Measurements from ENCODE around the gene KCNH2. TPM values are rescaled to one million over a fixed set of nuclear protein-coding genes. Genes with fewer than 3 reads are reported as not detected.

KCNH2 gene
- total RNA-seq, 1 experiment from 2014 or later, result 16.2 TPM

DNA sequence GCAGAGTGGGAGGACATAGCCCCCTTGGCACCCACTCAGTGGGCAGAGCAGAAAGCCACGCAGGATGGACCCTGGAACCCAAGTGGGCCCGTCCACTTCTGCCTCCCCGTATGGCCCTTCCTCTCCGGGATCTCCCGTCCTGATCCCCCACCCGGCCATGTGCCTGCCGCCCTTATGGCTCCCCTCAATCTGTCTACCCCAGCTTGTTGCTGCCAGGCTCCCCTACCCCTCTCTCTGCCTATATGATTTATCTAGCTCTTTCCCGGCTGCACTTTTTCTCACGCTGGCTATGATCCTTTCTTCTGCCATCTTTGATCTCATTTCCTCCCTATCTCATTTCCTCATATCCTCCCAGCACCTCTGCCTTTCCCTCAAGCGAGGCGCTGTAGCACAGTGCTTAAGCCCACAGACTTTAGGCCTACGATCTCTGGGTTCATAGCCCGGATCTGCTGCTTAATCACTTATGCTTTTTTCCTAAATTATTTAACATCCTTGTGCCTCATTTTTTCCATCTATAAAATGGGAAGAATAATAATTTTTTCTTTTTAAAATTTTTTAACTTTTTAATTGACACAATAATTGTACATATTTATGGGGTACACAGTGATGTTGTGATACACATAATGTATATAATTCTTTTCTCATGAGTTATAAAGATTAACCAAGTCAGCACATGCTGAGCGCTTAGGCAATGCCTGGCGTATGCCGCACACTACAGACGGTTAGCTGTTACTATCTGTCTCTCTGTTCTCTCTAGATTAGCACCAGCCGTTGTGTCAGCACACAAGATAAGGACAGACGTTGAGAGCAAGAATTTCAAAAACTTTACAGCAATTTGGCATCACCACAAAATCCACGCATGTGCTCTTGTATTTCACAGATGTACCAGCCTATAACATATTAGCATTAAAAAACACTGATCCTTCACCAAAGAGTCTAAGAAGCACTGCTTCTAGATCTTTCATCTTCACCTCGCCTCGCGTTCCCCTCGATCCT lies 18.1 kb downstream of the KCNH2 start:
- no peaks in the 10 kb centered on the region for H3K27me3 Mint-ChIP-seq (ENCODE audit: low read depth)
- no peaks in the 10 kb centered on the region for H3K36me3 Mint-ChIP-seq
- POLR2A ChIA-PET, result no interaction called here
- no peak for ATAC-seq
- no peak for DNase-seq (ENCODE audit: low spot score)
- H3K4me3 Mint-ChIP-seq, result no peak overlapping the region
- CTCF ChIA-PET, result interaction anchor here (0.7 to 6.2 kb wide), 9 partner anchors 10 to 62 kb away, joined by 3 to 118 read pairs (median 4); no protein-coding TSS in a partner anchor
- no peak for TF ChIP-seq CREB1 (CRISPR knock-in tag; IDR thresholded peaks at IDR 0.05)
- no peak for TF ChIP-seq ZNF121 (CRISPR knock-in tag; IDR thresholded peaks at IDR 0.05)
- TF ChIP-seq RORB (CRISPR knock-in tag; IDR thresholded peaks at IDR 0.05), result no peak
- TF ChIP-seq ETV6 (CRISPR knock-in tag; IDR thresholded peaks at IDR 0.05), result no peak
- TF ChIP-seq, protein P1, sequence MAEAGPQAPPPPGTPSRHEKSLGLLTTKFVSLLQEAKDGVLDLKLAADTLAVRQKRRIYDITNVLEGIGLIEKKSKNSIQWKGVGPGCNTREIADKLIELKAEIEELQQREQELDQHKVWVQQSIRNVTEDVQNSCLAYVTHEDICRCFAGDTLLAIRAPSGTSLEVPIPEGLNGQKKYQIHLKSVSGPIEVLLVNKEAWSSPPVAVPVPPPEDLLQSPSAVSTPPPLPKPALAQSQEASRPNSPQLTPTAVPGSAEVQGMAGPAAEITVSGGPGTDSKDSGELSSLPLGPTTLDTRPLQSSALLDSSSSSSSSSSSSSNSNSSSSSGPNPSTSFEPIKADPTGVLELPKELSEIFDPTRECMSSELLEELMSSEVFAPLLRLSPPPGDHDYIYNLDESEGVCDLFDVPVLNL (CRISPR knock-in tag; IDR thresholded peaks at IDR 0.05; ENCODE audit: borderline replicate concordance, low read depth), result no peak
- TF ChIP-seq, protein P2, sequence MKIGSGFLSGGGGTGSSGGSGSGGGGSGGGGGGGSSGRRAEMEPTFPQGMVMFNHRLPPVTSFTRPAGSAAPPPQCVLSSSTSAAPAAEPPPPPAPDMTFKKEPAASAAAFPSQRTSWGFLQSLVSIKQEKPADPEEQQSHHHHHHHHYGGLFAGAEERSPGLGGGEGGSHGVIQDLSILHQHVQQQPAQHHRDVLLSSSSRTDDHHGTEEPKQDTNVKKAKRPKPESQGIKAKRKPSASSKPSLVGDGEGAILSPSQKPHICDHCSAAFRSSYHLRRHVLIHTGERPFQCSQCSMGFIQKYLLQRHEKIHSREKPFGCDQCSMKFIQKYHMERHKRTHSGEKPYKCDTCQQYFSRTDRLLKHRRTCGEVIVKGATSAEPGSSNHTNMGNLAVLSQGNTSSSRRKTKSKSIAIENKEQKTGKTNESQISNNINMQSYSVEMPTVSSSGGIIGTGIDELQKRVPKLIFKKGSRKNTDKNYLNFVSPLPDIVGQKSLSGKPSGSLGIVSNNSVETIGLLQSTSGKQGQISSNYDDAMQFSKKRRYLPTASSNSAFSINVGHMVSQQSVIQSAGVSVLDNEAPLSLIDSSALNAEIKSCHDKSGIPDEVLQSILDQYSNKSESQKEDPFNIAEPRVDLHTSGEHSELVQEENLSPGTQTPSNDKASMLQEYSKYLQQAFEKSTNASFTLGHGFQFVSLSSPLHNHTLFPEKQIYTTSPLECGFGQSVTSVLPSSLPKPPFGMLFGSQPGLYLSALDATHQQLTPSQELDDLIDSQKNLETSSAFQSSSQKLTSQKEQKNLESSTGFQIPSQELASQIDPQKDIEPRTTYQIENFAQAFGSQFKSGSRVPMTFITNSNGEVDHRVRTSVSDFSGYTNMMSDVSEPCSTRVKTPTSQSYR (CRISPR knock-in tag; IDR thresholded peaks at IDR 0.05), result no peak
- TF ChIP-seq, protein P3, sequence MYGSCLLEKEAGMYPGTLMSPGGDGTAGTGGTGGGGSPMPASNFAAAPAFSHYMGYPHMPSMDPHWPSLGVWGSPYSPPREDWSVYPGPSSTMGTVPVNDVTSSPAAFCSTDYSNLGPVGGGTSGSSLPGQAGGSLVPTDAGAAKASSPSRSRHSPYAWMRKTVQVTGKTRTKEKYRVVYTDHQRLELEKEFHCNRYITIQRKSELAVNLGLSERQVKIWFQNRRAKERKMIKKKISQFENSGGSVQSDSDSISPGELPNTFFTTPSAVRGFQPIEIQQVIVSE (CRISPR knock-in tag; IDR thresholded peaks at IDR 0.05; ENCODE audit: borderline replicate concordance), result no peak
- TF ChIP-seq, protein P4, sequence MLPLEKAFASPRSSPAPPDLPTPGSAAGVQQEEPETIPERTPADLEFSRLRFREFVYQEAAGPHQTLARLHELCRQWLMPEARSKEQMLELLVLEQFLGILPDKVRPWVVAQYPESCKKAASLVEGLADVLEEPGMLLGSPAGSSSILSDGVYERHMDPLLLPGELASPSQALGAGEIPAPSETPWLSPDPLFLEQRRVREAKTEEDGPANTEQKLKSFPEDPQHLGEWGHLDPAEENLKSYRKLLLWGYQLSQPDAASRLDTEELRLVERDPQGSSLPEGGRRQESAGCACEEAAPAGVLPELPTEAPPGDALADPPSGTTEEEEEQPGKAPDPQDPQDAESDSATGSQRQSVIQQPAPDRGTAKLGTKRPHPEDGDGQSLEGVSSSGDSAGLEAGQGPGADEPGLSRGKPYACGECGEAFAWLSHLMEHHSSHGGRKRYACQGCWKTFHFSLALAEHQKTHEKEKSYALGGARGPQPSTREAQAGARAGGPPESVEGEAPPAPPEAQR (CRISPR knock-in tag; IDR thresholded peaks at IDR 0.05), result no peak
- H3K27ac Mint-ChIP-seq, result no peak overlapping the region
- peaks cover 20% of the 10 kb centered on the region for H3K4me1 Mint-ChIP-seq
- no peaks in the 10 kb centered on the region for H3K9me3 Mint-ChIP-seq

DNA sequence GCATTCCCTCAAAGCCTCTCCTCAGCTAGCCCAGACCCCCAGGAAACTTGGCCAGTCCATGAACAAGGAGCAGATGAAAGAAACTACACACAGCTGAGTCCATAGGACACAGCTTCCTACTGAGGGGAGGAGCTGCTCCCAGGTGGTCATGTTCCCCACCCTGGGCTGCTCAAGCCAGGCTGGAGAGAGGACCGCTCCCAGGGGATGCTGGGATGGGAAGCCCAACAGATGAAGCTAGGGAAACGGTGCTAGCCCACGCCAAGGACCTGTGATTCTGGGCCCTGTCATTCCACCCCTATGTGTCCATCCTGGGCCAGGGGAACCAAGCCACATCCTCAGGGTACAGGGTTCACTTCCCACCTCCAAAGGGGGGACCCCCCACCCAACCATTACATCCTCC lies 19.0 kb downstream of the KCNH2 start:
- Mint-ChIP-seq H3K4me1 (peaks cover 15% of the 10 kb centered on the region), H3K27me3 (ENCODE audit: low read depth) (no peaks in the 10 kb centered on the region), H3K9me3 (no peaks in the 10 kb centered on the region), H3K4me3 (no peak overlapping the region), H3K36me3 (no peaks in the 10 kb centered on the region), H3K27ac (no peak overlapping the region)
- POLR2A ChIA-PET, result no interaction called here
- CTCF ChIA-PET, result interaction anchor here (1.1 to 1.4 kb wide), 4 partner anchors 10 to 50 kb away, joined by 3 to 4 read pairs (median 3); no protein-coding TSS in a partner anchor
- no peak for TF ChIP-seq ZNF121 (CRISPR knock-in tag; IDR thresholded peaks at IDR 0.05)
- TF ChIP-seq, protein P5, sequence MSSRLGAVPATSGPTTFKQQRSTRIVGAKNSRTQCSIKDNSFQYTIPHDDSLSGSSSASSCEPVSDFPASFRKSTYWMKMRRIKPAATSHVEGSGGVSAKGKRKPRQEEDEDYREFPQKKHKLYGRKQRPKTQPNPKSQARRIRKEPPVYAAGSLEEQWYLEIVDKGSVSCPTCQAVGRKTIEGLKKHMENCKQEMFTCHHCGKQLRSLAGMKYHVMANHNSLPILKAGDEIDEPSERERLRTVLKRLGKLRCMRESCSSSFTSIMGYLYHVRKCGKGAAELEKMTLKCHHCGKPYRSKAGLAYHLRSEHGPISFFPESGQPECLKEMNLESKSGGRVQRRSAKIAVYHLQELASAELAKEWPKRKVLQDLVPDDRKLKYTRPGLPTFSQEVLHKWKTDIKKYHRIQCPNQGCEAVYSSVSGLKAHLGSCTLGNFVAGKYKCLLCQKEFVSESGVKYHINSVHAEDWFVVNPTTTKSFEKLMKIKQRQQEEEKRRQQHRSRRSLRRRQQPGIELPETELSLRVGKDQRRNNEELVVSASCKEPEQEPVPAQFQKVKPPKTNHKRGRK (CRISPR knock-in tag; IDR thresholded peaks at IDR 0.05; ENCODE audit: borderline replicate concordance), result no peak
- no peak for TF ChIP-seq JUN (CRISPR knock-in tag; IDR thresholded peaks at IDR 0.05)
- no peak for TF ChIP-seq SMAD3 (CRISPR knock-in tag; IDR thresholded peaks at IDR 0.05; ENCODE audit: borderline replicate concordance)
- TF ChIP-seq, protein P6, sequence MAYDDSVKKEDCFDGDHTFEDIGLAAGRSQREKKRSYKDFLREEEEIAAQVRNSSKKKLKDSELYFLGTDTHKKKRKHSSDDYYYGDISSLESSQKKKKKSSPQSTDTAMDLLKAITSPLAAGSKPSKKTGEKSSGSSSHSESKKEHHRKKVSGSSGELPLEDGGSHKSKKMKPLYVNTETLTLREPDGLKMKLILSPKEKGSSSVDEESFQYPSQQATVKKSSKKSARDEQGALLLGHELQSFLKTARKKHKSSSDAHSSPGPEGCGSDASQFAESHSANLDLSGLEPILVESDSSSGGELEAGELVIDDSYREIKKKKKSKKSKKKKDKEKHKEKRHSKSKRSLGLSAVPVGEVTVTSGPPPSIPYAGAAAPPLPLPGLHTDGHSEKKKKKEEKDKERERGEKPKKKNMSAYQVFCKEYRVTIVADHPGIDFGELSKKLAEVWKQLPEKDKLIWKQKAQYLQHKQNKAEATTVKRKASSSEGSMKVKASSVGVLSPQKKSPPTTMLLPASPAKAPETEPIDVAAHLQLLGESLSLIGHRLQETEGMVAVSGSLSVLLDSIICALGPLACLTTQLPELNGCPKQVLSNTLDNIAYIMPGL (CRISPR knock-in tag; IDR thresholded peaks at IDR 0.05), result no peak
- TF ChIP-seq, protein P7, sequence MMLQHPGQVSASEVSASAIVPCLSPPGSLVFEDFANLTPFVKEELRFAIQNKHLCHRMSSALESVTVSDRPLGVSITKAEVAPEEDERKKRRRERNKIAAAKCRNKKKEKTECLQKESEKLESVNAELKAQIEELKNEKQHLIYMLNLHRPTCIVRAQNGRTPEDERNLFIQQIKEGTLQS (CRISPR knock-in tag; conservative IDR thresholded peaks at IDR 0.05), result no peak
- TF ChIP-seq, protein P8, sequence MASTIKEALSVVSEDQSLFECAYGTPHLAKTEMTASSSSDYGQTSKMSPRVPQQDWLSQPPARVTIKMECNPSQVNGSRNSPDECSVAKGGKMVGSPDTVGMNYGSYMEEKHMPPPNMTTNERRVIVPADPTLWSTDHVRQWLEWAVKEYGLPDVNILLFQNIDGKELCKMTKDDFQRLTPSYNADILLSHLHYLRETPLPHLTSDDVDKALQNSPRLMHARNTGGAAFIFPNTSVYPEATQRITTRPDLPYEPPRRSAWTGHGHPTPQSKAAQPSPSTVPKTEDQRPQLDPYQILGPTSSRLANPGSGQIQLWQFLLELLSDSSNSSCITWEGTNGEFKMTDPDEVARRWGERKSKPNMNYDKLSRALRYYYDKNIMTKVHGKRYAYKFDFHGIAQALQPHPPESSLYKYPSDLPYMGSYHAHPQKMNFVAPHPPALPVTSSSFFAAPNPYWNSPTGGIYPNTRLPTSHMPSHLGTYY (CRISPR knock-in tag; IDR thresholded peaks at IDR 0.05), result no peak
- no peak for TF ChIP-seq TEAD4 (CRISPR knock-in tag; IDR thresholded peaks at IDR 0.05)
- no peak for TF ChIP-seq ETV6 (CRISPR knock-in tag; IDR thresholded peaks at IDR 0.05)
- no peak for TF ChIP-seq KAT7 (CRISPR knock-in tag; IDR thresholded peaks at IDR 0.05; ENCODE audit: borderline replicate concordance)
- no peak for TF ChIP-seq SOX15 (CRISPR knock-in tag; IDR thresholded peaks at IDR 0.05)
- no peak for TF ChIP-seq ZNF232 (CRISPR knock-in tag; IDR thresholded peaks at IDR 0.05)
- no peak for TF ChIP-seq SMAD4 (CRISPR knock-in tag; IDR thresholded peaks at IDR 0.05)
- TF ChIP-seq, protein P9, sequence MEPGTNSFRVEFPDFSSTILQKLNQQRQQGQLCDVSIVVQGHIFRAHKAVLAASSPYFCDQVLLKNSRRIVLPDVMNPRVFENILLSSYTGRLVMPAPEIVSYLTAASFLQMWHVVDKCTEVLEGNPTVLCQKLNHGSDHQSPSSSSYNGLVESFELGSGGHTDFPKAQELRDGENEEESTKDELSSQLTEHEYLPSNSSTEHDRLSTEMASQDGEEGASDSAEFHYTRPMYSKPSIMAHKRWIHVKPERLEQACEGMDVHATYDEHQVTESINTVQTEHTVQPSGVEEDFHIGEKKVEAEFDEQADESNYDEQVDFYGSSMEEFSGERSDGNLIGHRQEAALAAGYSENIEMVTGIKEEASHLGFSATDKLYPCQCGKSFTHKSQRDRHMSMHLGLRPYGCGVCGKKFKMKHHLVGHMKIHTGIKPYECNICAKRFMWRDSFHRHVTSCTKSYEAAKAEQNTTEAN (CRISPR knock-in tag; IDR thresholded peaks at IDR 0.05), result no peak
- no peak for TF ChIP-seq ZNF396 (CRISPR knock-in tag; IDR thresholded peaks at IDR 0.05; ENCODE audit: borderline replicate concordance)
- DNase-seq (ENCODE audit: low spot score), result no peak
- ATAC-seq, result no peak

Data from WTC11 (cell line).